Spinal cord (tissue), 10 donors: Measurements from ENCODE around the gene DDX60. TPM values are rescaled to one million over a fixed set of nuclear protein-coding genes. Genes with fewer than 3 reads are reported as not detected.
"Not testable (repeated sequence)": the region's sequence is repeated elsewhere in the genome, so short reads cannot be mapped to it uniquely, and the experiment has no call there.

Experiments used
- DNase-seq, 6 donors: peaks; one replicate each; pipeline versions ENCODE4 v3.0.0 to v3.0.0-alpha.2; 2013 to 2015; ENCODE audit warnings: low spot score in 6 of 6, low read depth in 4 of 6
- H3K27ac ChIP-seq: one replicate; pipeline ENCODE4 v1.5.1; 2013; ENCODE audit warnings: low read depth, low read length, control low read depth
- H3K27me3 ChIP-seq: one replicate; pipeline ENCODE4 v1.6.1; 2013; ENCODE audit warnings: low read length; ENCODE audit not compliant: control insufficient read depth, insufficient read depth
- H3K36me3 ChIP-seq: one replicate; pipeline ENCODE4 v1.6.1; 2013; ENCODE audit warnings: low read length; ENCODE audit not compliant: control insufficient read depth, insufficient read depth
- H3K4me1 ChIP-seq: one replicate; pipeline ENCODE4 v1.6.1; 2013; ENCODE audit warnings: low read length; ENCODE audit not compliant: control insufficient read depth, insufficient read depth
- H3K4me3 ChIP-seq: one replicate; pipeline ENCODE4 v1.5.1; 2013; ENCODE audit warnings: low read depth, low read length, control low read depth
- H3K9me3 ChIP-seq: one replicate; pipeline ENCODE4 v1.6.1; 2013; ENCODE audit warnings: low read length; ENCODE audit not compliant: control insufficient read depth, insufficient read depth
- WGBS: methylation state at CpG from one replicate; pipeline ENCODE4 v1.1.5; 2013; ENCODE audit warnings: missing lambda C conversion rate; ENCODE audit not compliant: insufficient coverage; 5-methylcytosine and 5-hydroxymethylcytosine counted together
- polyA plus RNA-seq, 2 donors: library from polyadenylated mRNA; unstranded; fragments of 120-200 nt; gene quantifications; one replicate each; pipeline ENCODE4 v1.2.1, GENCODE V29; 2013; ENCODE audit not compliant: insufficient read length in 2 of 2
- total RNA-seq, 2 donors: library from RNA; depleted of rRNA in 1 of 2; stranded (reverse); fragments of 120-200 nt in 1 of 2; fragments of >200 nt in 1 of 2; gene quantifications; one replicate each; pipeline versions ENCODE4 v1.2.3 to v1.2.4, GENCODE V29; 2013 to 2014
- donor health status: healthy.

The DDX60 gene
- total and polyA plus RNA-seq, 4 donors: 3.6 to 29.3 (median 16.8) TPM

DNA sequence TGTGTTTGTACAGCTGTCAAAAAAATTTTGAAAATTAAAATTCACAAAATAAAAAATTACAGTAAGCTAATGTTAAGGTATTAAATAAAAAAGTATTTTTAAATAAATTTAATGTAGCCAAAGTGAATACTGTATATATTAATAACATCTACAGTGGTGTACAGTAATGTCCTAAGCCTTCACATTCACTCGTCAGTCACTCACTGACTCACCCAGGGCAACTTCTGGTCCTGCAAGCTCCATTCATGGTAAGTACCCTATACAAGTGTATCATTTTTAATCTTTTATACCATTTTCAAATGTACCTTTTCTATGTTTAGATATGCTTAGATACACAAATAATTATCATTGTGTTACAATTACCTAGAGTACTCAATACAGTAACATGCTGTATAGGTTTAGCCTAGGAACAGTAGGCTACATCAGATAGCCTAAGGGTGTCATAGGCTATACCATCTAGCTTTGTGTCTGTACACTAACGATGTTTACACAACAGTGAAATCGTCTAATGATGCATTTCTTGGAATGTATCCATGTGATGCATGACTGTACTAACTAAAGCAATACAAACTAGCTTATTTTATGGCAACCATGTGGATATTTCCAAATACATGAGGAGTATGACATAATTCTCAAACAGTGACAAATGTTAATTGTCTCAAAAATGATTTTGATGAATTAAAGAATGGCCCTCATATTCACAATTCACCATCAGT lies 13.7 kb downstream of the DDX60 start:
- H3K36me3 ChIP-seq: no peaks in the 10 kb centered on the region

DNA sequence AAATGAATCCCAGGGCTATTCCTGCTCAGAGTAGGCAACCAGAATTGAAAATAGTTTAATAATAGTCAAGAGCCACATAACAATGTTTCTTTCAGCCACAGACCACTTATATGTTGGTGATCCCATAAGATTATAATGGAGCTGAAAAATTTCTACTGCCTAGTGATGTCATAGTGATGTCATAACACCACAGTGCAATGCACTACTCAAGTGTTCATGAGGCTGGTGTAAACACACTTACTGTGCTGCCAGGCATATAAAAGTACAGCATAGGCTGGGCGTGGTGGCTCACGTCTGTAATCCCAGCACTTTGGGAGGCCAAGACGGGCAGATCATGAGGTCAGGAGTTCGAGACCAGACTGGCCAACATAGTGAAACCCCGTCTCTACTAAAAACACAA lies 15.1 kb downstream of the DDX60 start:
- H3K27ac ChIP-seq, H3K36me3 ChIP-seq, H3K4me3 ChIP-seq, H3K27me3 ChIP-seq, H3K4me1 ChIP-seq, DNase-seq, H3K9me3 ChIP-seq: not testable (repeated sequence)
- WGBS: 92% methylated on average over 4 of the region's 5 CpGs

More for the DNA sequence above, 13.7 kb downstream of the DDX60 start:
- H3K4me1 ChIP-seq: no peaks in the 10 kb centered on the region
- no peak overlapping the region for H3K4me3 ChIP-seq
- peak in 1 of 6 donors; percentile 7 for DNase-seq
- no peak overlapping the region for H3K27ac ChIP-seq
- H3K27me3 ChIP-seq: no peaks in the 10 kb centered on the region
- no CpG with 5 or more reads among the region's 3 CpGs for WGBS
- H3K9me3 ChIP-seq: no peaks in the 10 kb centered on the region

DNA sequence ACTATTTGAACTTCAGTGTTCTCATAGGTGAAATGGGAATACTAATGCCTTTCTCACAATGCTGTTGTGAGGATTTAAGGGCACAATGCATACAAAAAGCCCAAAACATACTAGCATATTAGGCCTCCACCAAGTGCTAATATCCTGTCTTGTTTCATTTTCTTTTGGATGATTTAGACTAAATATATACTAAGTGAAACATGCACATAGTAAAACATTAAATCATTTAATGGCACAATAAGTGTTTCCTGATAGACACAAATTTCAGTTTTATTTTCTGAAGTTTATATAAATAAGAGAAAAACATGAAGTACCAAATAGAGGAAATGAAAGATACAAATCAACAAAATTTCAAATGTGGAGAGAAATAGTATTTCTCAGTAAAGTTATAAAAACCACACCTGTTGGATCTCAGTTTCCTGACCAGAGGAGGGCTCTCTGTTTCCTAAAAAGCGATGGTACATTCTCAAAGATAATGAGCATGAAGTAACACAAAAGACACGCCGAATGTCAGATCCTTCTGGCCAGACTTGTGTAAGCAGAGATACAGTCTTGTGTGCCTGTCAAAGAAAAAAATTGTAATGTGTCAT lies 25.1 kb downstream of the DDX60 start:
- no peak for DNase-seq
- Histone ChIP-seq H3K27ac (no peak overlapping the region), H3K27me3 (no peaks in the 10 kb centered on the region), H3K9me3 (no peaks in the 10 kb centered on the region), H3K4me1 (no peaks in the 10 kb centered on the region), H3K36me3 (no peaks in the 10 kb centered on the region), H3K4me3 (no peak overlapping the region)
- WGBS: 100% methylated on average over 1 of the region's 3 CpGs

DNA sequence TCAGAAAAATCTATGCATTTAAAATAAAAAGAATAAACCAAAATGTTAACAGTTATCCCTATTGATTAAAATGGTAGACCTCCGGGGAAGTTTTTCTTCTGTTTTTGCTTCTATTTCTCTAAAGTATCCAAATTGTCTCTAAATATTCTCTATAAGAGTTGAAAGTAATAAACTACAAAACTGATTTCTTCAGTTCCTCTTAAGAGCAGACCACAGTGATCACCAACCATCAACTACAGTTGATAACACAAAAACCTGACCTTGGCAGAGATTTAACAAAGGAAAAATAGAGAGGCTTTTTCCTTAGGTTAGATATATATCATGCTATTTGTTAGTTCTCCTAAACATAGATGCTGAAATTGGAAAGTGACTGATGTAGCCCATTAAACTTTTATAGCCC lies 27.3 kb downstream of the DDX60 start:
- no peaks in the 10 kb centered on the region for H3K27me3 ChIP-seq
- no peaks in the 10 kb centered on the region for H3K4me1 ChIP-seq
- no peak for DNase-seq
- no CpG with 5 or more reads among the region's 1 CpG for WGBS
- no peaks in the 10 kb centered on the region for H3K9me3 ChIP-seq
- no peak overlapping the region for H3K4me3 ChIP-seq
- H3K36me3 ChIP-seq: no peaks in the 10 kb centered on the region
- H3K27ac ChIP-seq: no peak overlapping the region

DNA sequence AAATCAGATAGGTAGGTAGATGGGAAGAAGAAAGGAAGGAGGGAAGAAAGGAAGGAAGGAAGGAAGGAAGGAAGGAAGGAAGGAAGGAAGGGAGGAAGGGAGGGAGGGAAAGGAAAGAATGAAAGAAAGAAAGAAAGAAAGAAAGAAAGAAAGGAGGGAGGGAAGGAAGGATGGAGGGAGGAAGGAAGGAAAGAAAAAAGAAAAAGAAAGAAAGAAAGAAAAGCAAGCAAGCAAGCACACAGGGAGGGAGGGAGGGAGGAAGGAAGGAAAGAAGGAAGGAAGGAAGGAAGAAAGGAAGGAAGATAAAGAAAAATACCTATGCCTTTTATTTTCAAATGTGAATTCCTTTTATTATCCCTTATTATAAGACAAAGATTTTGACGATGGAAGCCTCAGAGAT lies 32.7 kb downstream of the DDX60 start:
- DNase-seq, H3K9me3 ChIP-seq, H3K4me1 ChIP-seq, H3K36me3 ChIP-seq, H3K27me3 ChIP-seq, H3K4me3 ChIP-seq, H3K27ac ChIP-seq: not testable (repeated sequence)
- no CpG with 5 or more reads among the region's 1 CpG for WGBS

DNA sequence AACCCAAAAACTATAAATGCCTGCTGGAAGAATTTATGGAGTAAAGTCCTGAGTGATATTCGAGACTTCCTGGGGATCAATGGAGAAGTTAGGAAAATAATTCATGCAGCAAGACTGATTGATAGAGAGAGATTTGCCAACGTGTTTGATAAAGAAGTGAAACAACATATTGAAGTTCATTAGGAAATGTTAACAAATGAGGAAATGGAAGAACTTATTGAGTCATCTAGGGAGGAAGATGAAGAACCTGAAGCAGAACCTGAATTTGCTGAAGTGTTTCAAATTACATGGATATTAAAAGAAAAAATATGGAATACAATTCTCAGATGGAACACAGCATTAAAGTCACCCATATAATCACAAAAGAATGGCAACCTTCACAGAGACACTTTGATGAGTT lies 39.0 kb downstream of the DDX60 start:
- H3K27me3 ChIP-seq: no peaks in the 10 kb centered on the region
- DNase-seq: no peak
- WGBS: 95% methylated on average over 2 of the region's 2 CpGs
- no peaks in the 10 kb centered on the region for H3K36me3 ChIP-seq
- H3K9me3 ChIP-seq: no peaks in the 10 kb centered on the region
- H3K4me3 ChIP-seq: no peak overlapping the region
- no peak overlapping the region for H3K27ac ChIP-seq
- no peaks in the 10 kb centered on the region for H3K4me1 ChIP-seq

DNA sequence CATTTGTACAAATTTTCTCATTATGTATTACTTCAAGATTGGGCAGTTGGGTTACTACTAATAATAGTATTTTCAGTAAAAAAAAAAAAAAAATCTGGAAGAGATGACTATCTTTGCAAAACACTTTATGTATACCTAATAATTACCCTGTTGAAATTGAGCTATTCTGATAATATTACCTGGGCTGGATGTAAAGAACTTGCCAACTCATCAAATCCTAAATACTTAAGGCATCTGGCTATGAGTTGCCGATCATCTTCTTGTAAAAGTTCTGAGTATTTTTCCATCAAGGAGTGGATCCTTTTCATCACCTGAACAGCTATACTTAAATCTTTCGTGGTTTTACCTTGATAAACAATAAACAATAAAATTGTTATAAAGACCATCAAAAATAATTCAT lies 42.7 kb downstream of the DDX60 start:
- Histone ChIP-seq H3K27ac (no peak overlapping the region), H3K4me3 (no peak overlapping the region), H3K9me3 (no peaks in the 10 kb centered on the region), H3K27me3 (no peaks in the 10 kb centered on the region), H3K36me3 (no peaks in the 10 kb centered on the region), H3K4me1 (no peaks in the 10 kb centered on the region)
- no CpG with 5 or more reads among the region's 2 CpGs for WGBS
- DNase-seq: no peak

DNA sequence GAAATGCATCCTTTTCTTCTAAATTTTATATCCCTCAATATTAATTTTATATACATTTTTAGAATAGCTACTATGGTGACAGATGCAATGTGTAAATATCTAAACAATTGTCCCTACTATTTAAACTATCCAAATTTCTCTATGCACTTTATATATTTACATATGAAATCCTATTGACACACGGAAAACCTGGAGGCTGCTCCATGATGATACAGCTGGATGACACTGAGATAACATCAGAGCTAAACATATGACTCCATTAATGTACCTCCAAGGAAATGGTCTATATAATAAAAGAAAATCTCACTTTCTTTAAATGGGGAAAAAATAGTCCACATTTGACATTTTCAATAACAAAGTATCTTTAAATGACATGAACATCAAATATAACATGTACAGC lies 43.7 kb downstream of the DDX60 start:
- H3K4me3 ChIP-seq: no peak overlapping the region
- H3K36me3 ChIP-seq: no peaks in the 10 kb centered on the region
- no peak for DNase-seq
- no peak overlapping the region for H3K27ac ChIP-seq
- no CpG with 5 or more reads among the region's 1 CpG for WGBS
- no peaks in the 10 kb centered on the region for H3K4me1 ChIP-seq
- H3K9me3 ChIP-seq: no peaks in the 10 kb centered on the region
- no peaks in the 10 kb centered on the region for H3K27me3 ChIP-seq

DNA sequence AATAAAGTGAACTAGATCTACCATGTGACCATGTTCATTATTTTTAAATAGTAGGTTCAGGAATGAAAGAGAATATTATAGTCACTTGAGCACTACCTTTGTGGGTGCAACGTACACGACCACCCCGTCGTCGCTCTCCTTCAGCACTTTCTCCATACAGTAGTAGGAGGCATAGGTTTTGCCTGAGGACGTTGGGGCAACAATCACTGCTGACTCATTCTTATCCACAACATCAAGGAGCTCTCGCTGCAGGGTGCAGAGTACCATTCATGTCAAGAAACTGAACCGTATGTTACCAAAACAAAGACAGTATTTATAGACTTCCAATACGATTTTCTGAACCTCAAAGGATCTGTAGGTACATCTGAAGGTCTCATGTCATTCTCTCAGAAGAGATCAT lies 44.7 kb downstream of the DDX60 start:
- no peak for DNase-seq
- 84% methylated on average over 6 of the region's 9 CpGs for WGBS
- Histone ChIP-seq H3K9me3 (no peaks in the 10 kb centered on the region), H3K27ac (no peak overlapping the region), H3K4me1 (no peaks in the 10 kb centered on the region), H3K27me3 (no peaks in the 10 kb centered on the region), H3K36me3 (no peaks in the 10 kb centered on the region), H3K4me3 (no peak overlapping the region)

DNA sequence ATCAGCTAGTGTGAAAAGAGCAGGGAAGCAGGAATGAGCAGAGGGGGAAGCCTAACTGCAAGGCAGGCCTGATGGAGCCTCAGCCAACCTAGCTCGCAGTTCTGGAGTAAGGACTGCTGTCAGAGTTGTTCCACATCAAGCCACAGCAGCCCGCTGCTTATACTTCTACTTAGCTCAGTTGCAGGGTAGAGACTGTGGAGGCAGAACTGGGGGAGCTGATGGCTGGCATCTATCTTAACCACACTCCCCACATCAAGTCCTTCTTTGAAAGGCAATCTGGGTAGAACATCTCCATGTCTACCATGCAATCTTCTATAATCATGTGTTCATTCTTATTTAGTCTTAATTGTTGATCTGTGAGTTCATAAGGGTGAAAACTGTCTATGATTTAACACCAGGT lies 46.1 kb downstream of the DDX60 start:
- no peaks in the 10 kb centered on the region for H3K36me3 ChIP-seq
- no peak overlapping the region for H3K27ac ChIP-seq
- no peak for DNase-seq
- H3K27me3 ChIP-seq: no peaks in the 10 kb centered on the region
- H3K9me3 ChIP-seq: no peaks in the 10 kb centered on the region
- 100% methylated on average over 1 of the region's 2 CpGs for WGBS
- H3K4me3 ChIP-seq: no peak overlapping the region
- H3K4me1 ChIP-seq: no peaks in the 10 kb centered on the region
